CD14-positive monocyte (primary cell): Measurements from ENCODE around the gene ASB4. TPM values are rescaled to one million over a fixed set of nuclear protein-coding genes. Genes with fewer than 3 reads are reported as not detected.
"Not testable (repeated sequence)": the region's sequence is repeated elsewhere in the genome, so short reads cannot be mapped to it uniquely, and the experiment has no call there.

Experiments
- DNase-seq, 3 donors: peaks; one replicate each; pipeline ENCODE4 v3.0.0-alpha.2; 2011 to 2022
- H2AFZ ChIP-seq: 2 replicates; pipeline ENCODE4 v1.6.0; 2012; ENCODE audit warnings: mild to moderate bottlenecking, low read depth, low read length, inconsistent platforms; ENCODE audit not compliant: insufficient read depth, poor library complexity, severe bottlenecking
- H3K27ac ChIP-seq, 2 donors: 1 replicate in 1 of 2; 2 replicates in 1 of 2; pipeline ENCODE4 v1.5.1; 2012 to 2013; ENCODE audit warnings: low read length in 2 of 2, control low read depth in 1 of 2, inconsistent platforms in 1 of 2, low read depth in 1 of 2, mild to moderate bottlenecking in 1 of 2
- H3K27me3 ChIP-seq, 2 donors: one replicate each; pipeline versions ENCODE4 v1.6.0 to v1.6.1; 2011 to 2013; ENCODE audit warnings: low read length in 2 of 2; ENCODE audit not compliant: control insufficient read depth in 2 of 2, insufficient read depth in 2 of 2
- H3K36me3 ChIP-seq, 2 donors: replicated peaks in 1 of 2; 1 replicate in 1 of 2; 2 replicates in 1 of 2; pipeline versions ENCODE4 v1.5.1 to v1.6.1; 2012 to 2013; ENCODE audit warnings: low read length in 2 of 2, control low read depth in 1 of 2, inconsistent platforms in 1 of 2, mild to moderate bottlenecking in 1 of 2; ENCODE audit not compliant: insufficient read depth in 2 of 2, control insufficient read depth in 1 of 2
- H3K4me1 ChIP-seq, 2 donors: 1 replicate in 1 of 2; 2 replicates in 1 of 2; pipeline versions ENCODE4 v1.5.1 to v1.6.1; 2012 to 2013; ENCODE audit warnings: low read length in 2 of 2, control low read depth in 1 of 2, inconsistent platforms in 1 of 2, mild to moderate bottlenecking in 1 of 2, moderate library complexity in 1 of 2; ENCODE audit not compliant: insufficient read depth in 2 of 2, control insufficient read depth in 1 of 2
- H3K4me2 ChIP-seq: replicated peaks from 2 replicates; pipeline ENCODE3; 2012; ENCODE audit warnings: low read length, moderate library complexity, mild to moderate bottlenecking; ENCODE audit not compliant: poor library complexity, severe bottlenecking; ENCODE audit errors: extremely low read depth
- H3K4me3 ChIP-seq, 3 experiments: fragments of 200-600 bp in 1 of 3; sonication (generic) in 1 of 3; replicated peaks in 1 of 3; 1 replicate in 2 of 3; 2 replicates in 1 of 3; pipeline ENCODE4 v1.5.1; 2011 to 2013; ENCODE audit warnings: low read length in 3 of 3, mild to moderate bottlenecking in 3 of 3, control low read depth in 2 of 3, low read depth in 2 of 3, inconsistent platforms in 1 of 3, moderate library complexity in 1 of 3
- H3K79me2 ChIP-seq: 2 replicates; pipeline ENCODE4 v1.6.0; 2012; ENCODE audit warnings: mild to moderate bottlenecking, control low read depth, inconsistent platforms, low read length, moderate library complexity; ENCODE audit not compliant: insufficient read depth
- H3K9ac ChIP-seq: 2 replicates; pipeline ENCODE4 v1.6.0; 2017; ENCODE audit warnings: low read length, mild to moderate bottlenecking; ENCODE audit not compliant: insufficient read depth, poor library complexity, severe bottlenecking
- H3K9me3 ChIP-seq, 2 donors: replicated peaks in 1 of 2; 1 replicate in 1 of 2; 2 replicates in 1 of 2; pipeline versions ENCODE4 v1.5.1 to v1.6.1; 2012 to 2013; ENCODE audit warnings: low read length in 2 of 2, control low read depth in 1 of 2; ENCODE audit not compliant: control insufficient read depth in 1 of 2, insufficient read depth in 1 of 2
- H4K20me1 ChIP-seq: 2 replicates; pipeline ENCODE4 v1.6.0; 2012; ENCODE audit warnings: mild to moderate bottlenecking, low read length, control low read depth, moderate library complexity; ENCODE audit not compliant: insufficient read depth
- H3K27ac Mint-ChIP-seq, 7 donors: one replicate each; pipeline ENCODE4 v1.8.0; 2020; ENCODE audit warnings: mild to moderate bottlenecking in 7 of 7, mixed read lengths in 7 of 7, moderate library complexity in 6 of 7, inconsistent platforms in 2 of 7
- H3K27me3 Mint-ChIP-seq, 3 donors: one replicate each; pipeline ENCODE4 v1.8.0; 2021 to 2022; ENCODE audit warnings: low read depth in 3 of 3, mild to moderate bottlenecking in 3 of 3, mixed read lengths in 3 of 3, moderate library complexity in 3 of 3, inconsistent platforms in 1 of 3
- H3K36me3 Mint-ChIP-seq, 2 donors: one replicate each; pipeline ENCODE4 v1.8.0; 2020; ENCODE audit warnings: mixed read lengths in 2 of 2, inconsistent platforms in 1 of 2, mild to moderate bottlenecking in 1 of 2
- H3K4me1 Mint-ChIP-seq: one replicate; pipeline ENCODE4 v1.8.0; 2020; ENCODE audit warnings: mild to moderate bottlenecking, mixed read lengths
- H3K4me3 Mint-ChIP-seq, 2 donors: one replicate each; pipeline ENCODE4 v1.8.0; 2020; ENCODE audit warnings: mild to moderate bottlenecking in 2 of 2, mixed read lengths in 2 of 2, moderate library complexity in 1 of 2
- H3K9me3 Mint-ChIP-seq, 7 donors: one replicate each; pipeline ENCODE4 v1.8.0; 2020 to 2022; ENCODE audit warnings: mixed read lengths in 7 of 7, mild to moderate bottlenecking in 6 of 7, moderate library complexity in 6 of 7, inconsistent platforms in 2 of 7
- CTCF ChIP-seq: fragments of 200-600 bp; IDR thresholded peaks from one replicate; pipeline ENCODE4 v1.8.0; 2022; ENCODE audit warnings: antibody characterized with exemption, mild to moderate bottlenecking
- WGBS: methylation state at CpG from one replicate; pipeline ENCODE4 v1.1.5; 2013; ENCODE audit warnings: missing lambda C conversion rate; ENCODE audit not compliant: insufficient coverage; 5-methylcytosine and 5-hydroxymethylcytosine counted together
- intact Hi-C, 2 donors: fragments of 100-400 bp; cut with micrococcal nuclease; formaldehyde crosslinking; loops; one replicate each; pipeline versions ENCODE4 v1.15.0 to v1.15.1; 2023
- polyA plus RNA-seq, 3 donors: library from polyadenylated mRNA; depleted of rRNA in 1 of 3; unstranded in 2 of 3; stranded (reverse) in 1 of 3; fragments of 300-500 nt in 2 of 3; fragments of >200 nt in 1 of 3; fragmentation: Illumina TruSeq in 2 of 3; gene quantifications; 1 replicate in 2 of 3; 2 replicates in 1 of 3; pipeline ENCODE4 v1.2.3, GENCODE V29; 2012 to 2021

ASB4 gene
- polyA plus RNA-seq, 3 donors: not detected

GRCh38 chr7:95454438-95455045 lies 31.2 kb upstream of the ASB4 start:
- peaks cover 0 to 5% (median 0%) of the 10 kb centered on the region in 3 donors for H3K27me3 Mint-ChIP-seq
- DNase-seq: no peak
- peaks cover 0 to 8% (median 3%) of the 10 kb centered on the region in 7 donors for H3K9me3 Mint-ChIP-seq
- Histone ChIP-seq H3K4me1 (no peaks in the 10 kb centered on the region), H3K9me3 (peaks cover 2 to 5% of the 10 kb centered on the region in 2 donors), H3K27ac (no peak overlapping the region), H3K36me3 (no peaks in the 10 kb centered on the region), H3K4me2 (no peak overlapping the region), H4K20me1 (no peaks in the 10 kb centered on the region), H3K79me2 (no peaks in the 10 kb centered on the region), H3K27me3 (no peaks in the 10 kb centered on the region), H3K4me3 (no peak overlapping the region), H2AFZ (no peak overlapping the region), H3K9ac (no peak overlapping the region)
- no peaks in the 10 kb centered on the region for H3K4me1 Mint-ChIP-seq
- no peaks in the 10 kb centered on the region for H3K36me3 Mint-ChIP-seq
- H3K4me3 Mint-ChIP-seq: no peak overlapping the region
- TF ChIP-seq CTCF: no peak
- H3K27ac Mint-ChIP-seq: no peak overlapping the region
- intact Hi-C loops: no loop called here
- no CpG with 5 or more reads among the region's 2 CpGs for WGBS

GRCh38 chr7:95457947-95458346 lies 27.8 kb upstream of the ASB4 start:
- Histone ChIP-seq H3K79me2 (no peaks in the 10 kb centered on the region), H3K4me1 (no peaks in the 10 kb centered on the region), H3K27ac (no peak overlapping the region), H3K4me2 (no peak overlapping the region), H3K9me3 (peaks cover 10 to 12% of the 10 kb centered on the region in 2 donors), H3K4me3 (no peak overlapping the region), H3K36me3 (no peaks in the 10 kb centered on the region), H4K20me1 (no peaks in the 10 kb centered on the region), H3K27me3 (no peaks in the 10 kb centered on the region), H3K9ac (no peak overlapping the region), H2AFZ (no peak overlapping the region)
- Mint-ChIP-seq H3K36me3 (no peaks in the 10 kb centered on the region), H3K4me1 (no peaks in the 10 kb centered on the region), H3K4me3 (no peak overlapping the region), H3K27ac (no peak overlapping the region), H3K27me3 (peaks cover 0 to 5% (median 0%) of the 10 kb centered on the region in 3 donors), H3K9me3 (peaks cover 2 to 23% (median 20%) of the 10 kb centered on the region in 7 donors)
- intact Hi-C loops: no loop called here
- no peak for DNase-seq
- TF ChIP-seq CTCF: no peak

- peaks cover 6 to 27% (median 20%) of the 10 kb centered on the region in 7 donors for H3K9me3 Mint-ChIP-seq
- intact Hi-C loops: not testable (repeated sequence)
Measured at GRCh38 chr7:95460653-95461052, 25.1 kb upstream of the ASB4 start.

More at GRCh38 chr7:95460653-95461052, 25.1 kb upstream of the ASB4 start:
- 96% methylated on average over 2 of the region's 2 CpGs for WGBS
- not testable (repeated sequence) for H3K4me1 ChIP-seq, DNase-seq, H3K9ac ChIP-seq, H3K4me1 Mint-ChIP-seq, H3K27ac Mint-ChIP-seq, H3K27ac ChIP-seq, H3K36me3 Mint-ChIP-seq, H3K4me2 ChIP-seq, H3K79me2 ChIP-seq, H3K4me3 ChIP-seq, H3K27me3 ChIP-seq, H3K36me3 ChIP-seq, H3K27me3 Mint-ChIP-seq, H4K20me1 ChIP-seq, H2AFZ ChIP-seq, H3K4me3 Mint-ChIP-seq
- H3K9me3 ChIP-seq: peaks cover 12 to 13% of the 10 kb centered on the region in 2 donors
